Chondrocyte (in vitro differentiated cells): ENCODE data around the gene RAP1GAP2. TPM values are rescaled to one million over a fixed set of nuclear protein-coding genes. Genes with fewer than 3 reads are reported as not detected.

ENCODE experiments used
- DNase-seq: peaks from one replicate; pipeline ENCODE4 v3.0.0; 2021; ENCODE audit warnings: mixed read lengths, low spot score
- H3K27ac Mint-ChIP-seq: one replicate; pipeline ENCODE4 v1.8.0; 2021; ENCODE audit warnings: mild to moderate bottlenecking, moderate library complexity, mixed read lengths; ENCODE audit not compliant: unreplicated experiment
- H3K27me3 Mint-ChIP-seq: 2 replicates; pipeline ENCODE4 v1.8.0; 2021; ENCODE audit warnings: low read depth, mixed read lengths
- H3K36me3 Mint-ChIP-seq: 2 replicates; pipeline ENCODE4 v1.8.0; 2021; ENCODE audit warnings: low read depth, mixed read lengths
- H3K4me1 Mint-ChIP-seq: 2 replicates; pipeline ENCODE4 v1.8.0; 2021; ENCODE audit warnings: low read depth, mild to moderate bottlenecking, mixed read lengths
- H3K4me3 Mint-ChIP-seq: one replicate; pipeline ENCODE4 v1.8.0; 2021; ENCODE audit warnings: mild to moderate bottlenecking, moderate library complexity, mixed read lengths; ENCODE audit not compliant: unreplicated experiment
- H3K9me3 Mint-ChIP-seq: 2 replicates; pipeline ENCODE4 v1.8.0; 2021; ENCODE audit warnings: low read depth, mixed read lengths
- CTCF ChIP-seq: fragments of 200-600 bp; sonication (generic); IDR thresholded peaks from 2 replicates; pipeline ENCODE4 v1.5.0; 2021; ENCODE audit warnings: antibody characterized with exemption, mild to moderate bottlenecking, moderate library complexity
- total RNA-seq: library from RNA; stranded (reverse); gene quantifications from 3 replicates; pipeline ENCODE4 v1.2.1, GENCODE V29; 2021

RAP1GAP2 gene
- total RNA-seq, 1 donor from 2014 or later = 3.4 TPM

- peaks cover 14% of the 10 kb centered on the region for H3K27me3 Mint-ChIP-seq
- no peak for TF ChIP-seq CTCF
- H3K27ac Mint-ChIP-seq = no peak overlapping the region
- no peaks in the 10 kb centered on the region for H3K4me1 Mint-ChIP-seq
- H3K36me3 Mint-ChIP-seq = no peaks in the 10 kb centered on the region
- DNase-seq = no peak
- no peaks in the 10 kb centered on the region for H3K9me3 Mint-ChIP-seq
- H3K4me3 Mint-ChIP-seq = no peak overlapping the region
These were observed 240.6 kb downstream of the RAP1GAP2 start for GRCh38 chr17:3036800-3037199.

GRCh38 chr17:3037259-3037658, 241.0 kb downstream of the RAP1GAP2 start:
- DNase-seq = no peak
- no peak for TF ChIP-seq CTCF
- no peaks in the 10 kb centered on the region for H3K4me1 Mint-ChIP-seq
- H3K36me3 Mint-ChIP-seq = no peaks in the 10 kb centered on the region
- peaks cover 18% of the 10 kb centered on the region for H3K27me3 Mint-ChIP-seq
- H3K4me3 Mint-ChIP-seq = no peak overlapping the region
- no peak overlapping the region for H3K27ac Mint-ChIP-seq
- no peaks in the 10 kb centered on the region for H3K9me3 Mint-ChIP-seq

GRCh38 chr17:3038941-3039340, 242.7 kb downstream of the RAP1GAP2 start:
- H3K4me1 Mint-ChIP-seq = no peaks in the 10 kb centered on the region
- H3K36me3 Mint-ChIP-seq = no peaks in the 10 kb centered on the region
- TF ChIP-seq CTCF = no peak
- H3K9me3 Mint-ChIP-seq = peaks cover 5% of the 10 kb centered on the region
- DNase-seq = no peak
- no peak overlapping the region for H3K27ac Mint-ChIP-seq
- no peak overlapping the region for H3K4me3 Mint-ChIP-seq
- peaks cover 18% of the 10 kb centered on the region for H3K27me3 Mint-ChIP-seq

GRCh38 chr17:3039736-3040135, 243.5 kb downstream of the RAP1GAP2 start:
- no peak for TF ChIP-seq CTCF
- Mint-ChIP-seq H3K27me3 (peaks cover 18% of the 10 kb centered on the region), H3K4me3 (no peak overlapping the region), H3K4me1 (no peaks in the 10 kb centered on the region), H3K9me3 (peaks cover 10% of the 10 kb centered on the region), H3K36me3 (no peaks in the 10 kb centered on the region), H3K27ac (no peak overlapping the region)
- no peak for DNase-seq

- Mint-ChIP-seq H3K4me1 (no peaks in the 10 kb centered on the region), H3K4me3 (no peak overlapping the region), H3K9me3 (peaks cover 10% of the 10 kb centered on the region), H3K27me3 (peaks cover 16% of the 10 kb centered on the region), H3K36me3 (no peaks in the 10 kb centered on the region), H3K27ac (no peak overlapping the region)
- no peak for TF ChIP-seq CTCF
- no peak for DNase-seq
These were observed 244.6 kb downstream of the RAP1GAP2 start for GRCh38 chr17:3040882-3041281.
